CD4-positive, alpha-beta T cell treated with Interleukin-6 at 100 ng/mL for 8 hours (primary cell): Measurements from ENCODE around the gene ROGDI.

Experiments used
- DNase-seq: peaks from one replicate; pipeline ENCODE4 v3.0.0-alpha.2; 2020; ENCODE audit warnings: mixed read lengths, low spot score

ROGDI gene

GRCh38 chr16:4765511-4766474 lies 36.6 kb downstream of the ROGDI start:
- no peak for DNase-seq

- DNase-seq, result no peak
Measured at GRCh38 chr16:4763791-4764190, 38.6 kb downstream of the ROGDI start.

DNA sequence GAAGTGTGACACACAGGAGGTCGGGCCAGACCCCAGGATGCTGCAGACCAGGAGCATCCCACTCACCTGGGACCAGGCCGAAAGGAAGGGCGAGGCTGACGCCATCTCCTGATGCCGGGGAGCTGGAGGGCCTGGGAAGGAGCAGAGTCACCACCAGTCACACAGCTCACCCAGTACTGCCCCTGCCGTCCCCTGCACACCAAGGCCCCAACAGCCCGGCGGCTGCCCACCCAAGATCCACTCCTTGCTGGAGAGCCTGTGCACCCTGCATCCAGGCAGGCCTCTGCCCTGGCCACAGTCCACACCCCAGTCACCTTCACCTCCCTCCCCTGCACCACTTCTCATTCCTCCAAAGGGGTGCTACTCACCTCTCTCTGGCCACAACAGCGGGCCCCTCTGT lies 40.2 kb downstream of the ROGDI start:
- no peak for DNase-seq

DNA sequence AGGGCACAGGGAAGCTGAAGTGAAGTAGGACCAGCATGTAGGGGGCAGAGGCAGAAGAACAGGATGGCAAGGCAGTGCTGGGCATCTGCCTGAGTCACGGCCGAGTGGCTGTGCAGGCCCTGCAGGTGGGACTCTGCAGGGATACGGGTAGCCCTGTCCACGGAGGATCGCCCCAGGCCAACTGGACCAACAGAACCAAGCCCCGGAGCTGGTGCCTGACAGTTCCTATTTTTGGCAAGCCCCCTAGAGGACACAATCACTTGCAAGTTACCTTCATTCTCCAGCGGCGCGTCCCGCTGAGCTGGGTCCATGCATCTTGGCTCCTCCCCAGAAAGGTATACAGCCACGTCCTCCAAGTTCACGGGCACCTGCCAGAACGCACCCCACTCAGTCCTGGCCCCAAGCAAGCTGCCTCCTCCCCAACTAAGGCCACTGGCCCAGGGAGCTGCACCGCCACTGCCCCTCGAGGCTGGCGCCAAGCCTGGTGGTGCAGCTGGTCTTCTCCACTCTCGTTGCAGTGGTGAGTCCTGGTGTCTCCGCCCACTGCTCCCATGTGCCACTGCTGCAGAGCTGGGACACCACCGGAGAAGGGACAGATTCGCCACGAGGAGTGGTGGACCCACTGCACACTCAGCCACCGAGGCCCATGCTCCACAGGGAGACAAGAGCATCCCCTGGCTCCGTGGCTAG lies 42.1 kb downstream of the ROGDI start:
- no peak for DNase-seq

DNA sequence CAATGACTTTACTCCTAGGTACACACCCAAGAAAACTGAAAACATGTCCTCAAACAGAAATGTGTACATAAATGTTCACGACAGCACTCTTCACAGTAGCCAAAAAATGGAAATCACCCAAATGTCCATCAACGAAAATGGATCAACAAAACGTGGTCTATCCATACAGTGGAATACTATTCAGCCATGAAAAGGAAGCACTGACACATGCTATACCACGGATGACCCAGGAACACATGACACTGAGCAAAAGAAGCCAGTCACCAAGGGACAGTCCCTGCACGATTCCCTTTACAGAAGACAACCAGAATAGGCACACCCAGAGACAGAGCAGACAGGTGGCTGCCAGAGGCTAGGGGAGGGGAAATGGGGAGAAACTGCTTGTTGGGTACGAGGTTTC lies 46.7 kb downstream of the ROGDI start:
- DNase-seq, result no peak

DNA sequence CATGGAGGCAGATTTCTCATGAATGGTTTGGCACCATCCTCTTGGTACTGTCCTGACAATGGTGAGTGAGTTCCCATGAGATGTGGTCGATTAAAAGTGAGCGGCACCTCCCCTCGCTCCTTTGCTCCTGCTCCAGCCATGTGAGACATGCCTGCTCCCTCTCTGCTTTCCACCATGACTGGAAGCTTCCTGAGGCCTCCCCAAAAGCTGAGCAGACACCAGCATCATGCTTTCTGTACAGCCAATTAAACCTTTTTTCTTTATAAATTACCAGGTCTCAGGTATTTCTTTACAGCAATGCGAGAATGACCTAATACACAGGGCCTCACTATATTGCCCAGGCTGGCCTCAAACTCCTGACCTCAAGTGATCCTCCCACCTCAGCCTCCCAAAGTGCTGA lies 47.6 kb downstream of the ROGDI start:
- DNase-seq, result no peak

GRCh38 chr16:4753227-4753626 lies 49.2 kb downstream of the ROGDI start:
- no peak for DNase-seq

GRCh38 chr16:4752351-4753100 lies 49.9 kb downstream of the ROGDI start:
- DNase-seq, result no peak

- no peak for DNase-seq
Measured at GRCh38 chr16:4750896-4751295, 51.5 kb downstream of the ROGDI start.

GRCh38 chr16:4749700-4750257 lies 52.7 kb downstream of the ROGDI start:
- DNase-seq, result no peak

GRCh38 chr16:4748682-4749411 lies 53.6 kb downstream of the ROGDI start:
- no peak for DNase-seq

- DNase-seq, result no peak
Measured at GRCh38 chr16:4747906-4748681, 54.3 kb downstream of the ROGDI start.

DNA sequence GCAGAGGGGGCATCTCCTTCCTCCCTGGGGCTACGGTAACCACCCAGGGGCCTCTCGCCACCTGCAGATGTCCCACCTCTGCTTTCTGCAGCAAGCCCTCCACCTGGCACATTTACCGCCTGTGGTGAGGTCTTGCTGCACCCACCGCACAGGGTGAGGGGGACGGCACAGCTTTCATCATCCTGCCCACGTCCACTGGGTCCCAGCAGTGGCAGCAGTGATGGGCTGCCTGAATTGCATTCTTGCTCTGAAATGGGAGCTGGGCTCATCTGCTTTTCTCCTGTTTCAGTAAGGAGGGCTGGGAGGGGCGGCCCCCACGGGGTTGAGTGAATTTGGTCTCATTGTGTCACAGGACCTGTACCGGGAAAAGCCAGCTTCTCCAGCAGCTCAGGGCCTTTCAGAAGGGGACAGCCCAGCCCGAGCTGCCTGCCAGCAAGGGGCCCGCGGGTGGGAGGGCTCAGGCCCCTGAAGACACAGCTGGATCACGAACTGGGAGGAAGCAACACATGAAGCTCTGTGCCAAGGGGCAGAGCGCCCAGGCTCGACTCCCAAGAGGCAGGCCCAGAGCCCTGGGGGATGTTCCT lies 55.4 kb downstream of the ROGDI start:
- no peak for DNase-seq
